ENCODE results near the gene PWWP2B.

The PWWP2B gene

GRCh38 chr10:132427006-132427771 is 30.2 kb downstream of the PWWP2B start:
- H3K36me3 ChIP-seq = no peaks in the 10 kb centered on the region
- no peaks in the 10 kb centered on the region for H3K9me3 ChIP-seq (ENCODE audit: severe bottlenecking)
- 0 out of 2 replicates have a peak, but pooled peaks have one; percentile 13 for TF ChIP-seq CTCF (IDR thresholded peaks at IDR 0.05; ENCODE audit: low read depth, low read length)
- no peak overlapping the region for H3K4me3 ChIP-seq (ENCODE audit: low read depth, low read length)
- H3K27me3 ChIP-seq (ENCODE audit: insufficient read depth, low read depth, severe bottlenecking) = no peaks in the 10 kb centered on the region
- DNase-seq = no peak
- H3K27ac ChIP-seq = no peak overlapping the region

GRCh38 chr10:132427939-132428367 is 31.0 kb downstream of the PWWP2B start:
- Histone ChIP-seq H3K27me3 (ENCODE audit: insufficient read depth, low read depth, severe bottlenecking) (no peaks in the 10 kb centered on the region), H3K36me3 (no peaks in the 10 kb centered on the region), H3K27ac (no peak overlapping the region), H3K4me3 (ENCODE audit: low read depth, low read length) (no peak overlapping the region), H3K9me3 (ENCODE audit: severe bottlenecking) (no peaks in the 10 kb centered on the region)
- no peak for TF ChIP-seq CTCF (IDR thresholded peaks at IDR 0.05; ENCODE audit: low read depth, low read length)
- DNase-seq = no peak

- no peak for TF ChIP-seq CTCF (IDR thresholded peaks at IDR 0.05; ENCODE audit: low read depth, low read length)
- no peaks in the 10 kb centered on the region for H3K9me3 ChIP-seq (ENCODE audit: severe bottlenecking)
- no peak overlapping the region for H3K27ac ChIP-seq
- no peak for DNase-seq
- no peaks in the 10 kb centered on the region for H3K36me3 ChIP-seq
- no peaks in the 10 kb centered on the region for H3K27me3 ChIP-seq (ENCODE audit: insufficient read depth, low read depth, severe bottlenecking)
- H3K4me3 ChIP-seq (ENCODE audit: low read depth, low read length) = no peak overlapping the region
Measured at GRCh38 chr10:132428486-132428995, 31.5 kb downstream of the PWWP2B start.

GRCh38 chr10:132429281-132430230 is 32.6 kb downstream of the PWWP2B start:
- no peaks in the 10 kb centered on the region for H3K27me3 ChIP-seq (ENCODE audit: insufficient read depth, low read depth, severe bottlenecking)
- H3K4me3 ChIP-seq (ENCODE audit: low read depth, low read length) = no peak overlapping the region
- no peak for DNase-seq
- TF ChIP-seq CTCF (IDR thresholded peaks at IDR 0.05; ENCODE audit: low read depth, low read length) = no peak
- H3K36me3 ChIP-seq = no peaks in the 10 kb centered on the region
- no peaks in the 10 kb centered on the region for H3K9me3 ChIP-seq (ENCODE audit: severe bottlenecking)
- H3K27ac ChIP-seq = no peak overlapping the region

- no peak for TF ChIP-seq CTCF (IDR thresholded peaks at IDR 0.05; ENCODE audit: low read depth, low read length)
Measured at GRCh38 chr10:132430231-132430743, 33.3 kb downstream of the PWWP2B start.

More at GRCh38 chr10:132430231-132430743, 33.3 kb downstream of the PWWP2B start:
- Histone ChIP-seq H3K27me3 (ENCODE audit: insufficient read depth, low read depth, severe bottlenecking) (no peaks in the 10 kb centered on the region), H3K36me3 (no peaks in the 10 kb centered on the region), H3K27ac (no peak overlapping the region), H3K4me3 (ENCODE audit: low read depth, low read length) (no peak overlapping the region), H3K9me3 (ENCODE audit: severe bottlenecking) (no peaks in the 10 kb centered on the region)
- no peak for DNase-seq

Measured in WERI-Rb-1 (cell line).